Progenitor cell of endocrine pancreas (in vitro differentiated cells): ENCODE results near the gene DNAJB12. TPM values are rescaled to one million over a fixed set of nuclear protein-coding genes. Genes with fewer than 3 reads are reported as not detected.

ENCODE experiments used
- DNase-seq: peaks from one replicate; pipeline ENCODE4 v3.0.0; 2021; ENCODE audit warnings: low spot score; ENCODE audit not compliant: unreplicated experiment
- H3K27ac Mint-ChIP-seq: 2 replicates; pipeline ENCODE4 v1.8.0; 2021; ENCODE audit warnings: mild to moderate bottlenecking, moderate library complexity, mixed read lengths
- H3K27me3 Mint-ChIP-seq: 2 replicates; pipeline ENCODE4 v1.8.0; 2021; ENCODE audit warnings: mixed read lengths
- H3K36me3 Mint-ChIP-seq: 2 replicates; pipeline ENCODE4 v1.8.0; 2022; ENCODE audit warnings: mixed read lengths; ENCODE audit not compliant: insufficient read depth
- H3K4me1 Mint-ChIP-seq: 2 replicates; pipeline ENCODE4 v1.8.0; 2021; ENCODE audit warnings: low read depth, mixed read lengths
- H3K4me3 Mint-ChIP-seq: 2 replicates; pipeline ENCODE4 v1.8.0; 2021; ENCODE audit warnings: low read depth, mild to moderate bottlenecking, moderate library complexity, mixed read lengths
- H3K9me3 Mint-ChIP-seq: 2 replicates; pipeline ENCODE4 v1.8.0; 2021; ENCODE audit warnings: low read depth, mixed read lengths
- total RNA-seq: library from RNA; stranded (reverse); gene quantifications from 2 replicates; pipeline ENCODE4 v1.2.1, GENCODE V29; 2021
- TF ChIP-seq, protein P1 (sequence below): fragments of 200-600 bp; sonication (generic); IDR thresholded peaks from one replicate; pipeline ENCODE4 v1.5.0; 2021; ENCODE audit warnings: antibody characterized with exemption, mild to moderate bottlenecking; ENCODE audit not compliant: unreplicated experiment

Gene DNAJB12
- total RNA-seq, 1 donor from 2014 or later: 34.7 TPM

DNA sequence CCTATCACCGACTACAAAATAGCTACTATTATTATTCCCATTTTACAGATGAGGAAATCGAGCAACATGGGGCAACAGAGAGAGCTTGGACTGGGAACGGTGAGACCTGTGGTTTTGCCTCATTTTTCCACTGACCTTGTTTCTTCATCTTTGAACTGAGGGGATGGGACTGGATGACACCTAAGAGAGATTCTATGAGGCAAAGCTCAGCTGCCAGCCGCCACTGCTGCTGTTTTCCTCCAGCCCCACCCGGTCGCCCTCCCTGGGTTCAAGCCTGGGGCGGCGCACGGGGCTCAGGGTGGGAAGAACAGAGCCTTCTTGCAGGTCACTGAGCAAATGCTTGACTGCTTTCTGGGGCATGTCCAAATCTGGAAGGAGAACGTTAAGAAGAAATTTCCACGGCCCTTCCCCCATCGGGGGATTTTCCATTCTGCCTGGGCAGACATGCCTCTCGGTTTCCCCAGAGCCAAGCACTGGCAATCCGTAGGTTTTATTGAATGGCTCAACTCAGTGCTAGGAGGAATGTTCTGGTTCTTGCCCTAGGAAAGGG lies 68.7 kb downstream of the DNAJB12 start:
- Mint-ChIP-seq H3K27me3 (peaks cover 3% of the 10 kb centered on the region), H3K9me3 (no peaks in the 10 kb centered on the region), H3K27ac (peak overlapping the region; percentile 36), H3K4me1 (no peaks in the 10 kb centered on the region), H3K4me3 (no peak overlapping the region), H3K36me3 (no peaks in the 10 kb centered on the region)
- TF ChIP-seq, protein P1, sequence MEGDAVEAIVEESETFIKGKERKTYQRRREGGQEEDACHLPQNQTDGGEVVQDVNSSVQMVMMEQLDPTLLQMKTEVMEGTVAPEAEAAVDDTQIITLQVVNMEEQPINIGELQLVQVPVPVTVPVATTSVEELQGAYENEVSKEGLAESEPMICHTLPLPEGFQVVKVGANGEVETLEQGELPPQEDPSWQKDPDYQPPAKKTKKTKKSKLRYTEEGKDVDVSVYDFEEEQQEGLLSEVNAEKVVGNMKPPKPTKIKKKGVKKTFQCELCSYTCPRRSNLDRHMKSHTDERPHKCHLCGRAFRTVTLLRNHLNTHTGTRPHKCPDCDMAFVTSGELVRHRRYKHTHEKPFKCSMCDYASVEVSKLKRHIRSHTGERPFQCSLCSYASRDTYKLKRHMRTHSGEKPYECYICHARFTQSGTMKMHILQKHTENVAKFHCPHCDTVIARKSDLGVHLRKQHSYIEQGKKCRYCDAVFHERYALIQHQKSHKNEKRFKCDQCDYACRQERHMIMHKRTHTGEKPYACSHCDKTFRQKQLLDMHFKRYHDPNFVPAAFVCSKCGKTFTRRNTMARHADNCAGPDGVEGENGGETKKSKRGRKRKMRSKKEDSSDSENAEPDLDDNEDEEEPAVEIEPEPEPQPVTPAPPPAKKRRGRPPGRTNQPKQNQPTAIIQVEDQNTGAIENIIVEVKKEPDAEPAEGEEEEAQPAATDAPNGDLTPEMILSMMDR: no peak
- no peak for DNase-seq

DNA sequence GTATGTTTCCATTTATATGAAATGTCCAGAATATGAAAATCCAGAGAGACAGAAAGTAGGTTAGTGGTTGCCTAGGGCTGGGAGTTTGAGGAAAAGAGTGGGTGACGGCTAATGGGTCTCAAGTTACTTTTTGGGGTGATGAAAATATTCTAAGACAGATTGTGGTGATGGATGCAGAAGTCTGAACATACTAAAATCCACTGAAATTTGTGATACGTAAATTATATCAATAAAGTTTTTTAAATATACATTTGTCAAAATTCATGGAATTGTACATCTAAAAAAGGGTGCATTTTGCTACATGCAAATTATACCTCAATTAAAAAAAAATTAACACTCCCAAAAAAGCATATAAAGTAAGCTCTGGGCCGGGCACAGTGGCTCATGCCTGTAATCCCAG lies 71.6 kb downstream of the DNAJB12 start:
- Mint-ChIP-seq H3K4me3 (no peak overlapping the region), H3K36me3 (no peaks in the 10 kb centered on the region), H3K27ac (no peak overlapping the region), H3K9me3 (no peaks in the 10 kb centered on the region), H3K27me3 (peaks cover 3% of the 10 kb centered on the region), H3K4me1 (peaks cover 4% of the 10 kb centered on the region)
- DNase-seq: no peak
- TF ChIP-seq, protein P1: no peak

Other genes starting within 250 kb of the DNAJB12 start
- gene ANAPC16, start 138.9 kb downstream of the DNAJB12 start, total RNA-seq: 85.3 and 85.9 TPM in 2 replicates
- gene ASCC1, start 138.6 kb downstream of the DNAJB12 start, total RNA-seq: 40.0 and 42.2 TPM in 2 replicates
- 36.9 and 49.7 TPM in 2 replicates for gene DDIT4, start 81.0 kb downstream of the DNAJB12 start, total RNA-seq